ENCODE data around the gene UBE2N.
"Not testable (repeated sequence)": the region's sequence is repeated elsewhere in the genome, so short reads cannot be mapped to it uniquely, and the experiment has no call there.

The UBE2N gene

DNA sequence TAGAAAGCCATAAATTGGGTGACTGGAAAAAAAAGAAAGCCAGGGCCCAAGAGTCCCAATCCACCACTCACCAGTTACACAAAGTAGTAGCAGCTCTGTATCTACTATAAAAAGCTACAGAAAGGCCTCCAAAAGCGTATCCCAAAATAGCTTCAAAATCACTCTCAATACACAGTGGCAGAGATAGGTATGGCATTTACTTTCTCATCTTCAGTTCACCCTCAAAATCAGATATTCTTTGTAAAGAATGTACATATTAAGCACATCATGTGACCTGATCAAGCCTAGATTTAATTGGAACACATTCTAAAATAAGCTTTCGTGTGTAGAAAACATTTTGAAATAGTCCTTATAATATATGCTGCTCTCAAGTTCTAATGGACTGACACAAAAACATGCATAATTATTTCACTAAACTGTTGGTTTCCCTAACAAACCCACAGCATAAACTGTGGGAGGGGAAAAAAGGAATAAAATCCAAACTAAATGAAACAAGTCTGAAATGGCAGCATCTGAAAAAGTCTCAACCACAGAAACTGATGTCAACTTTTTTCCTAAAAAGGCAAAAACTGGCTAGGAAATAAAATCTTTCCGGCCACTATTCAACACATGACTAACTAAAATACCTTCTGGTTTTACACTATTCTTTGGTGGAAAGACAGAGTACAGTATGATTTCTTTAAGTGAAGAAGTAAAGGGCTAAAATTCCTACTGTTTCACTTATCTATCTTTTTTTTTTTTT, 25.9 kb downstream of the UBE2N start:
- DNase-seq (ENCODE audit: low read depth in 2 of 3, low spot score in 2 of 3): no peak

DNA sequence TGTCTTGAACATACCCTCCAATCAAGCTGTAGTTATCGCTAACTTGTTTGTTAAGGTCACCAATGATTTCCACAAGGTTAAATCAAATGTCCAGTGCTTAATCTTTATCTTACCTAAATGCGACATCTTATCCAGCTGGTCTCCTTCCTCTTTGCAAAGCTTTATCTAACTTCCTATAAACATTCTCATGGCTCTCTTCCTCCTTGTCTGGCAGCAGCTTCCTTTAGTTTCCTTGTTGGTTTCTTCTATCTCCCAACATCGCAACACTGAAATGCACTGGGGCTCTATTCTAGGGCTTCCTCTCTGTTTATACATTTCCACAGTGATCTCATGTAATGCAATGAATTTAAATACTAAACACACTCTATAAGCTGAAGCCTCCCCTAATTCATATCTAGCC, 28.7 kb downstream of the UBE2N start:
- no peak for DNase-seq (ENCODE audit: low read depth in 2 of 3, low spot score in 2 of 3)

DNA sequence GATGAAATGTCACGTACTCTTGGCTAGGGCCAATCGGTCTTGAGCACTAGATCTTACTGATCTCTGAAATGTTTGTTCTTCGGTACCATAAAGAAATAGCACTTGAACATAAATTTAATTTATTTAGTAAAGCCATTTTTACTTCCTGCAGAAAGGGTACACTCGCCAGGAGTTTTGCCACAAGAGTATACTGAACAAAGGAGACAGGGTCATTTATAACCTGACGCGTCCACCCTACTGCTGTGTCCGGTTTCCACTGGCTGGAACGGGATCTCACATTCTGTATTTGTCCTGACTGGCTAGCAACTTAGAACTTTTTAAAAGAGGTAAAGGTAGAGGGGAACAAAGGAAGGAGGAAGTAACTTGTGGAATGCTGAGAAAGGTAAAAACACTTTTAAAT, 29.4 kb downstream of the UBE2N start:
- not testable (repeated sequence) for DNase-seq (ENCODE audit: low read depth in 2 of 3, low spot score in 2 of 3)

DNA sequence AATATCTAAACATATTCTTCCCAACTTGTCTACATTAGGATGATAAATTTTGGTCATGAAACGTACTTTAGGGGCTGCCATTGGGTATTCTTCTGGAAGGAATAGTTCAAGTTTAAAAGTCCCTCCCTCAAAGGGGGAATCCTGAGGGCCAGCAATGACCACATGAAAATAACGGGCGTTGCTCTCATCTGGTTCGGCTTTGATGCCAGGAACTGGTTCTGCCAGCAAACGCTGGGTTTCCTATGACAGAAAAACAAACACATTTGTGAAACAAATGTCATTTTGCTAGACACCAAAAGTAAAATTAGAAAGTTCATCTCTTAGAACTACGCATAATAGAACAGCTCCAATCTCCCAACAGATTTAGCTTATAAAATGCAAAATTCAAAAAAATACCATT, 30.7 kb downstream of the UBE2N start:
- DNase-seq (ENCODE audit: low read depth in 2 of 3, low spot score in 2 of 3): not testable (repeated sequence)

DNA sequence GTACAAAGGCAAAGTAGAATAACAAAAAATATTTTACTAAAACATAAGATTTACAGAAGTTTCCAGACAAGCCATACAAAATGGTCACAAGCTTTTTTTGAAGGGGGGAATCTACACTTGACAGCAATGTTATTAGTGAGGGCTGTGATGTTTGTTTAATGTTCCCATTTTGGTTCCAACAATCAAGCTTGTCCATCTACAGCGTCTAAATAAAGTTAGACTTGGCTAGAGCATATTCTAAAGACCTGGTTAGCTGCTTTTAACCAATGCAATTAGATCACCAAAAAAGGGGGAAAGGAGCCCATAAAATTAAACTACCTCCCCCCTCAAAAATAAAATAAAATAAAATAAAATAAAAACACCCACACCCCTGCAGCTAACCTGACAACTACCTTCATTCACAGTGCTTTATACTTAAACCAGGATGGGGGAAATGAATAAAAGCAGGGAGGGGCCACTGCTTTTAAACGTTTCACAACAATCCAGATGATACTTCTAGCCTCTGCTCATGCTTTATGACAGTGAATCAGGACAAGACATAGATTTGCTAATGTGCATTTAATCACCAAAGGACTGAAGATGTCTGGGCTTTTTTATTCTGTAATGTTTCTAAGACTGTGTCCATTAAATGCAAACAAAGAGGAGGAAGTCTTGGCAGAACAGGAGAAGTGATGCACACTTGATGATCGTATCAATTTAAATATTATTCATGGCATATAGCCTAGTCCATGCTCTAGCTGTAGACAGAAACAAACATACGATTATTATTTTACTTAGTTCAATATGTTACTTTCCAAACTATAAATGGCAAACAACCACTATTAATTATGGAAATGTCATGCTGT, 32.2 kb downstream of the UBE2N start:
- not testable (repeated sequence) for DNase-seq (ENCODE audit: low read depth in 2 of 3, low spot score in 2 of 3)

DNA sequence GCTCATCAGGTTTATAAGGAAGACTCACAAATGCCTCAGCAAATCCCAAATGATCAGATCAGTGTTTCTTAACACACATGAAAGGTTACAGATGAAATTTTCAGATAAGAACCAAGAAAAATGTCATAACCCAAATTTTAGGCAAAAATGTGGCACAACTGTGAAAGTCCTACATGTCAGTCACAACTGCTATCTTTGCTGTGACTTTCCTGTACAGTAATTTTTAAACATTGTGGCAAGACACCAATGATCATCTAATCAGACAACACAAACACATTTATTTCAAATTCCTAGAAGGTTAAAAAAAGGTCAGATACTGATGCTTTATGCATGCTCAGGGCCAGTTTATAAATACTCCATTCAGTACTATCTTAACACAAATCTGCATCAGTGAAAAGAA, 32.9 kb downstream of the UBE2N start:
- no peak for DNase-seq (ENCODE audit: low read depth in 2 of 3, low spot score in 2 of 3)

DNA sequence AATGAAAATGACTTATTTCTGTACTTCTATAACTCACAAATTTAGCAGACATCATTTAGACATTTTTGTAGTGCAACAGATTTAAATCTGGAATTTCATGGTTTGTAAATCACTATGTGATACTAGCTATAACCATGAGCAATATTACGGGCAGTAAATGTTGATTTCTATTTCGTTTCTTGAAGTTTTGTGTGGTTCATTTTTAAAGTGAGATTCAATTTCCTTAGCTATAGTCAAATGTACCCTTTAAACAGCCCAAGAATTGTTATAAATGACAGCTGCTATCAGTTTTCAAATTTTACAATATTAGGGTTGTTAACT, 33.8 kb downstream of the UBE2N start:
- no peak for DNase-seq (ENCODE audit: low read depth in 2 of 3, low spot score in 2 of 3)

DNA sequence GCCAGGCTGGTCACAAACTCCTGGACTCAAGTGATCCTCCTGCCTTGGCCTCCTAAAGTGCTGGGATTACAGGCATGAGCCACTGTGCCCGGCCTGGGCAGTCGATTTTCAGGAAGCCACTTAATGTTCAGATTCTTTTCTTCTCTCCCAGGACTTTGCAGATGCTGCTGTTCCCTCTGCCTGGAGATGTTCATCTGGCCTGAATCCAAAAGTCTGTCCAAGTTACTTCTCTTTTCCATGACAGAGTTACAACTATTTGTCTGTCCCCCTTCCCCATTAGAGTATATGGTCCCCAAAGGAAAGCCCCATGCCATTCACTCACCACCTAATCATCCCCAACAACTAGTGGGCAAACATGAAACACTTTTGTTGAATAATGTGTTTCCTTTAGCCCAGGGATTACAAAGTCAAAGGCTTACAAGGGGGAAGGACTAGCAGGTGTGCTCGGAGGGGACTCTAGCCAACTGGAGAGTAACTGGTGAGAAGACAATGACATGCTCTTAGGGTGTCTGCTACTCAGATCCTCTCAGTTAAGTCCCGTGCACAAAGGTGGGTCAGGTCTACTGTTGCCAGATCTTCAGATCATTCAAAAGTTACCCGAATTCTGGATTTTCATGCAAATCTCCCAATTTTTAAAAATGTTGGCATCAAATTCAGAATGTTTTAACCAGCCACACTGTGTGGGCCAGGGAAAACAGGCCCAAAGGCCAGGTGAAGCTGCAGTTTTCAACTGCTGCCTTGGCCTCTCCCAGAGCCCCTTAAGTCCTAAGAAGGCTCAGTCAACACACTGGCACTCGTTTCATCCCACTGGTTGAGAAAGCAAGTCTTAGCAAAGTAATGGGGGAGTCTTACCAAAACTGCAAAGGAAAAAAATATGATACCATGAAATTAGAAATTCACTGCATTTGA, 34.4 kb downstream of the UBE2N start:
- no peak for DNase-seq (ENCODE audit: low read depth in 2 of 3, low spot score in 2 of 3)

DNA sequence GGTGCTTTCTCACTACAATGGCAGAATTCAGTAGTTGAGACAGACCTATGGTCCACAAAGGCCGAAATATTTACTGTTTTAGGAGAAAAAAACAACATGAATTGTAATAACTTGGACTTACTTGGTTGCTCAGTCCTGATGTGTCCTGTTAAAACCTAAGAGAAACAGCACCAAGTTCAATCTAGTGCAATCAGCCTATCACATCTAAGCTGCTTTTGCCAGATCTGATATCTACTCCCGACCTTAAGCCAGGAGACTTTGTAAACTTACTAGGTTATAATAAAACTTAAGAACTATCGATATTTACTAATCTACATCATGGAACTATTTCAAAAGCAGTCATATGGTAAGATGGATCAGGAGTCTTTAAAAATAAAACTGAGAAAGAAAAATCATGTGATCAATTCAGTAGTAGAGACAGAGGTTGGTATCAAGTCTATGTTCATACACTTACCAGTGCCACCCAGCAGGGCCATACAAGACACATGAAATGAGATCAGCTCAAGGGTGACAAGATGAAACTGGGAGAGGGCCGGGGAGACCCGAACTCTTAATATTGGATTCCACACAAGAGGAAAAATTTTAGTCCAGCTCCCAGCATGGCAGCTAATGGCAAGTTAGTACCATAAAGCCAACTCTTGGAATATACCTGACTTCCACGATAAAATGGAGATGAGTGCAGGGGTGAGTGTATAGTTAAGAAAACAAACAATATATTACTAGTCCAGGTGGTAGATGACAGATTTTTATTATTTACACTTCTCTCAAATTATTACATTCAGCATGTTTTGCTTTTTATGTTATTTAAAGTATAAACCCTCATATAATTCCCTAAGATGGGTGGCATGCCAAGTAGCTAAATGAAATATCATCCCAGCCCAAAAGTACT, 36.5 kb downstream of the UBE2N start:
- DNase-seq (ENCODE audit: low read depth in 2 of 3, low spot score in 2 of 3): no peak

DNA sequence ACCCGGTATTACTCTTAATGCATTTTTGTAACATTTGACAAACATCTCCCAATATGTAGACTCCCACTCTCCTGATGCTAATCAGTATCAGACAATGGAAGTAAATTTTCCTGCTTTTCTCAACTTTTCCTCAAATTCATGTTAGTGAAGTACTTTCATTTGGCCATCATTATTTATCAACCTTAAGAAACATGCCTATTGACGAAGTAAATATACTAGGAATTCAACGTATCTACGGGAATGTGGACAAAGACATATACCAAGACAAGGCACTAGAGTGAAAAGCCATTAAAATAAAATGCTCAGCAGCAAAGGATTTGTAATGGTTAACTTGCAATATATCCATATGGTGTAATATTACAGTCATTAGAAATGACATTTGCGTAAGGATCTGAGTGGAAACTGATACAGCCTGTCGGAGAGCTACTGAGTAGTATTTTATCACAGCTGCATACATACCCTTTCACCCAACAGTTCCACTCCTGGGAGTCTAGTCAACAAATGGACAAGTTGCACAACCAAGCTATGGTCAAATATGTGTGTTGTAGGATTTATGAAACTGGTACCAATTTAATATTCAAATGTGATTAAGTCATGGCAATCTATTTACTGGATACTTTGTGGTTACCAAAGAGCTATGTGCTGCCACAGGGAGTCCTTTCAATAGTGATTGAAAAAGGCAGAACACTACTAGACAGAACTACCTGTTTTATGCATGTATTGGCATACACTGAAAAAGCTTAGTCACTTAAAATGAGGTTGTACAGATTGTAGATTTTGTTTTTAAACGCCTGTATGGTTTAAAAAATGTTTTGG, 37.6 kb downstream of the UBE2N start:
- DNase-seq (ENCODE audit: low read depth in 2 of 3, low spot score in 2 of 3): no peak

DNA sequence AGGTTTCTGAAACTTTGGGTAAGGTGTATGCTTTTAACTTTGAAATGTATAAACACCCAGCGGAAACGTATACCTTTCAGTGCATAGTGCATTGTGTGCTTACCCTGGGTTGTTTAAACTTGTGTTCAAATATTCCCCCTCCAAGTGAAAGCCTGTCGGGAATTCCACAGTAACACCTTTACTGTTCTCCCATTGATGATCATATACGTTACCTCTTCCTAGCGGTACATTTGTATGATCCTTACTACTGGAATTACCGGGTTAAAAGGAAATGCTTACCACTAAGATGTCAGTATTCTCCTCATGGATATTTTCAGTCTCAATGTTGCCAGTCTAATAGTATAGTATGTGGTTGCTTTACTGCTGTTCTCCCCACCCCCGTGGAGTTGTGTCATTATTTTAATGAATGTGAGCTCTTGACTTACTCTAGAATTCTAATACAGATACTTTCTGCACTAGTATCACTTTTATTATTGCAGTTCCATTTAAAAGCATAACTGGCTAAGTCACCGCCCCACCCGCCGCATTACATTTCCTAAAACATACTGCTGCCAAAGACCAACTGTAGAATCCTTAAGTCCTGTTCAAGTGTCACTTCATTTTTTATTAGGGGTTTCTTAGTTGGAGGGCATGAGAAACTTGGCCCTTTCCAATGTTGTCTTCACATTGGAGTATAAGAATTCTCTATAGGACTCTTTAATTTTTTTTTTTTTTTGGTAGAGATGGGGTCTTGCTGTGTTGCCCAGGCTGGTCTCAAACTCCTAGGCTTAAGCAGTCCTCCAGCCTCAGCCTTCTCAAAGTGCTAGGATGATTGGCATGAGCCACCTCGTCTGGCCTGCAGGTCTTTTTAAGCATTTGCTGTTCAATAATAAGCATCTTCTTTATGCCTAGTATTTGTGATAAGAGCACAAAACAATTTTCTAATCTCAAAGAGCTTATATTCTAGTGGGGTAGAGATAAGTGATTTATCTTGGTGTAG, 39.1 kb downstream of the UBE2N start:
- DNase-seq (ENCODE audit: low read depth in 2 of 3, low spot score in 2 of 3): no peak

DNA sequence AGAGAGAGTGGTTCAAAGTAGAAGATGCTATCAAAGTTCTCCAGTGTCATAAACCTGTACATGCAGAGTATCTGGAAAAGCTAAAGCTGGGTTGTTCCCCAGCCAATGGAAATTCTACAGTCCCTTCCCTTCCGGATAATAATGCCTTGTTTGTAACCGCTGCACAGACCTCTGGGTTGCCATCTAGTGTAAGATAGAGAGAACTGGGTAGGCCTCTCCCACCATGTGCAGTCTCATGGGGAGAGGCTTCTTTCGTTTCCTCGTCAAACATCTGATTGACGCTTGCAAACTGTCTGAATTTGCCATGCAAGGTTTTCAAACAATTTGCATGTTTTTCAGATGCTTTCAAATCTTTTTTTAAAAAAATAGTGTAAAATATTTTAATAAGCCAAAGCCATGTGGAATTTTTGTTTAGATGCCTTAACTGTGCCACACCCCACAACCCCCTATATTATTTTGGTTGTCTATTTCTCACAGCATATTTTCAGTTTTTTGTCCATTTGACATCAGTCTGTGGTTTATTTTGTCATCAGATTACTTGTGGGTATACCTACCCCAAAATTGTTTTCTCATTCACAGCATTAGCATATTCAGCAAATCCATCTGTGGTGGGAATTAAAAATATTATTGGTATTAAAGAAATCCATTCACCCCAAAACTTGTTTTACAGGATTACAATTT, 42.4 kb downstream of the UBE2N start:
- DNase-seq (ENCODE audit: low read depth in 2 of 3, low spot score in 2 of 3): not testable (repeated sequence)

DNA sequence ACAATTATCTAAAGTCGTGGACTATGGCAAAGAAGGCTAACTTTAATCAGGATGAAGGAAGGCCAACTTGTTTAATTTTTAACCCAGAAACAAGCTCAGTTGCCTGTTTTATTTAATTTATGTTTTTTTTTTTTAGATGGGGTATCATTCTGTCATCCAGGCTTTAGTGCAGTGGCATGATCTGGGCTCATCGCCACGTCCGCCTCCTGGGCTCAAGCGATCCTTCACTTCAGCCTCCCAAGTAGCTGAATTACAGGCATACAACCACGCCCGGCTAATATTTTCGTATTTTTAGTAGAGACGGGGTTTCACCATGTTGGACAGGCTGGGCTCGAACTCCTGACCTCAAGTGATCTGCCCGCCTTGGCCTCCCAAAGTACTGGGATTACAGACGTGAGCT, 44.3 kb downstream of the UBE2N start:
- no peak for DNase-seq (ENCODE audit: low read depth in 2 of 3, low spot score in 2 of 3)

DNA sequence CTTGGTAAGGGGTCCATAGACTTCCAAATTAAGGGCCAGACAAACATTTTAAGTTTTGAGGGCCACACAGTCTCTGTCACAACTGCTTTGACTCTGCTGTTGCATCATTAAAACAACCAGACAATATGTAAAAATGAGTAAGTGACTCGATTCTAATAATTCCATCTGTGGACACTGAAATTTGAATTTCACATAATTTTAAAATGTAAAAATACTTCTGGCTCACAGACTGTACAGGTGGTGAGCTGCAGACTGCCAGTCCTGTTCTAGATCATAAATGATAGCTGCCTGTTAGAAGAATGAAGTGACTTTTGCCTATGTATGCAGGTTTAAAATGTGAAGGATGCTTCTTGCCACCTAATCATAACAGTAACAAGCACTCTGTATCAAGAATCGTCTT, 48.3 kb downstream of the UBE2N start:
- no peak for DNase-seq (ENCODE audit: low read depth in 2 of 3, low spot score in 2 of 3)

DNA sequence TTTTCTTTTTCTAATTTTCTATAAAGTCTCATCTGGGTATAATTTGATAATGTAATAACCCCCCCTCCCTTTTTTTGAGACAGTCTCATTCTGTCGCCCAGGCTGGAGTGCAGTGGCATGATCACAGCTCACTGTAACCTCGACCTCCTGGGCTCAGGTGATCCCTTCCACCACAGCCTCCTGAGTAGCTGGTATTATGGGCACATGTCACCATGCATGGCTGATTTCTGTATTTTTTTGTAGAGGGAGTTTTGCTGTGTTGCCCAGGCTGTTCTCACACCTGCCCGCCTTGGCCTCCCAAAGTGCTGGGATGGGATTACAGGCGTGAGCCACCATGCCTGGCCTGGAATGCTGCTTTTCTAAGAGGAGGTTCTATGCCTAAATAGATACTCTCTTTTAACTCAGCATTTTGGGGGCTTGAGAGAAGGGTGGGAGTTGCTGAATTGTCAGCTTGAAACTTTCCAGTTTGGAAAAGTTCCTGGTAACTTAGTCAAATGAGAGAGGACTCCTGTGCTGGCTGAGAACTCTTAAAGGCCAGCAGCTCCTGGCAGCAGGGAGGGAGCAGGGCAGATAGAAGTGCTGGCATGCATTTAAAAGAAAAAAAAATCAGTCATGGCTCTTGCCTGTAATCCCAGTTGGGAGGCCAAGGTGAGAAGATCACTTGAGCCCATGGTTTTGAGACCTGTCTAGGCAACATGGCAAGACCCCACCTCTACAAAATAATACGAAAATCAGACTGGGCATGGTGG, 51.0 kb downstream of the UBE2N start:
- no peak for DNase-seq (ENCODE audit: low read depth in 2 of 3, low spot score in 2 of 3)

DNA sequence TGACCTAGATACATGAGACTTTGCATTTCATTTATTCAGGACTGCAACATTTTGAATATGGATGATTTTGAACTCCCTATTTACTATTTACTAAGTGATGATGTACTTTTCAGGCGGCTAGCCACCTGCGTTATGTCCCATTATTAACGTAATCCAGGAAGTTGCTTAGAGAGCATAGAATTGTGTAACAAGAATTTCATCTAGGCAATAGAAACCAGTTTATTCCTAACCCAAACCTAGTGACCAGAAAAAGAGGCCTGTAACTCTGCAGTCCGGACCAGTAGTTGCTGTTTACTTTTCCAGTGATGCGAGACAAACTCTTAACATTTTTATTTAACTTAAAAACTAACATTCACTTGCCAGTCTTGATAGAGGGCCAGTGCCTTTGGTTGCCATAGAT, 51.7 kb downstream of the UBE2N start:
- DNase-seq (ENCODE audit: low read depth in 2 of 3, low spot score in 2 of 3): no peak

DNA sequence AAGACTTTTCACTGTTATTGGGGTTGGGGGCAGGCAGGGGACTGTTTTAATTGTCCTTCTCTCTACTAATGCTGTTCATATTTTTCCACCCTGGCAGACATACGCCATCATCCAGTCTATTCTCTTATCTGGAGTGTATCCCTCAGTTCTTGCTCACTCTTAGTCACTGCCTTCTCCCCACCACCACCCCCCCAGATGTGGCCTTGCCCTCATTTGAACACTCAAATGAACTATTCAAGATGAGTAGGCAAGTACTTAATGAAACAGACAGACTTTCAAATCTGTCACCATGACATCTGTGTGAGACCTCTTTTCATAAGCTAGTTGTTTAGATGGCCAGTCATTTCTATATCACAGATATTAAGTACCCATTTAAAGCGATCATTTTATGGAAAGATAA, 54.0 kb downstream of the UBE2N start:
- DNase-seq (ENCODE audit: low read depth in 2 of 3, low spot score in 2 of 3): no peak
